GM06990 (cell line): ENCODE measurements around the gene GLS.

ENCODE experiments used
- DNase-seq: peaks from one replicate; pipeline ENCODE4 v3.0.0-alpha.2; 2011; ENCODE audit not compliant: insufficient read length; ENCODE audit errors: extremely low read depth
- H3K27me3 ChIP-seq: replicated peaks from 2 replicates; pipeline ENCODE4 v1.6.0; 2011; ENCODE audit warnings: low read length; ENCODE audit not compliant: control insufficient read depth, insufficient read depth
- H3K36me3 ChIP-seq: 2 replicates; pipeline ENCODE4 v1.5.1; 2011; ENCODE audit warnings: low read length; ENCODE audit not compliant: control insufficient read depth, insufficient read depth
- H3K4me3 ChIP-seq: replicated peaks from 2 replicates; pipeline ENCODE4 v1.5.1; 2011; ENCODE audit warnings: low read depth, mild to moderate bottlenecking, control low read depth, low read length
- TF ChIP-seq, protein P1 (sequence below): IDR thresholded peaks from 2 replicates; pipeline ENCODE4 v1.5.1; 2011; ENCODE audit warnings: low read length, control low read depth, mild to moderate bottlenecking, inconsistent platforms; ENCODE audit not compliant: insufficient read depth, poor library complexity, severe bottlenecking

Gene GLS

DNA sequence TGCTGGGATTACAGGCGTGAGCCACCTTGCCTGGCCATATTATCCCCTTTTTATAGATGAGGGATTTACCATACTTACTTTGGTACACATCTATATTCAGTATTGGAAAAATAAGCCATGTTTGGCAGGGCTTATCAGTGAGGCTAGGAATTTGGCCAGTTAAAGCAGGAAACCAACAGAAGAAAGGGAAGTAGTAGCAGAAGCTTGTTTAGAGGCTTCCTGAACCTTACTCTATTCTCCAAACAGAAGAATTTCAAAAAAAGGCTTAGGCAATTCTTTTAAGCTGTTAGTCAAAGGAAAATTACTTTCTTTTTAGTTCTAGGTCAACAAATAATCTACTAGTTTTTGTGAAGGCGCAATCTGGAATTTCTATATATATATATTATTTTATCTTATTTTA, 3.2 kb upstream of the GLS start:
- Histone ChIP-seq H3K27me3 (no peaks in the 10 kb centered on the region), H3K4me3 (no peak overlapping the region), H3K36me3 (no peaks in the 10 kb centered on the region)
- TF ChIP-seq, protein P1, sequence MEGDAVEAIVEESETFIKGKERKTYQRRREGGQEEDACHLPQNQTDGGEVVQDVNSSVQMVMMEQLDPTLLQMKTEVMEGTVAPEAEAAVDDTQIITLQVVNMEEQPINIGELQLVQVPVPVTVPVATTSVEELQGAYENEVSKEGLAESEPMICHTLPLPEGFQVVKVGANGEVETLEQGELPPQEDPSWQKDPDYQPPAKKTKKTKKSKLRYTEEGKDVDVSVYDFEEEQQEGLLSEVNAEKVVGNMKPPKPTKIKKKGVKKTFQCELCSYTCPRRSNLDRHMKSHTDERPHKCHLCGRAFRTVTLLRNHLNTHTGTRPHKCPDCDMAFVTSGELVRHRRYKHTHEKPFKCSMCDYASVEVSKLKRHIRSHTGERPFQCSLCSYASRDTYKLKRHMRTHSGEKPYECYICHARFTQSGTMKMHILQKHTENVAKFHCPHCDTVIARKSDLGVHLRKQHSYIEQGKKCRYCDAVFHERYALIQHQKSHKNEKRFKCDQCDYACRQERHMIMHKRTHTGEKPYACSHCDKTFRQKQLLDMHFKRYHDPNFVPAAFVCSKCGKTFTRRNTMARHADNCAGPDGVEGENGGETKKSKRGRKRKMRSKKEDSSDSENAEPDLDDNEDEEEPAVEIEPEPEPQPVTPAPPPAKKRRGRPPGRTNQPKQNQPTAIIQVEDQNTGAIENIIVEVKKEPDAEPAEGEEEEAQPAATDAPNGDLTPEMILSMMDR, result no peak
- no peak for DNase-seq

DNA sequence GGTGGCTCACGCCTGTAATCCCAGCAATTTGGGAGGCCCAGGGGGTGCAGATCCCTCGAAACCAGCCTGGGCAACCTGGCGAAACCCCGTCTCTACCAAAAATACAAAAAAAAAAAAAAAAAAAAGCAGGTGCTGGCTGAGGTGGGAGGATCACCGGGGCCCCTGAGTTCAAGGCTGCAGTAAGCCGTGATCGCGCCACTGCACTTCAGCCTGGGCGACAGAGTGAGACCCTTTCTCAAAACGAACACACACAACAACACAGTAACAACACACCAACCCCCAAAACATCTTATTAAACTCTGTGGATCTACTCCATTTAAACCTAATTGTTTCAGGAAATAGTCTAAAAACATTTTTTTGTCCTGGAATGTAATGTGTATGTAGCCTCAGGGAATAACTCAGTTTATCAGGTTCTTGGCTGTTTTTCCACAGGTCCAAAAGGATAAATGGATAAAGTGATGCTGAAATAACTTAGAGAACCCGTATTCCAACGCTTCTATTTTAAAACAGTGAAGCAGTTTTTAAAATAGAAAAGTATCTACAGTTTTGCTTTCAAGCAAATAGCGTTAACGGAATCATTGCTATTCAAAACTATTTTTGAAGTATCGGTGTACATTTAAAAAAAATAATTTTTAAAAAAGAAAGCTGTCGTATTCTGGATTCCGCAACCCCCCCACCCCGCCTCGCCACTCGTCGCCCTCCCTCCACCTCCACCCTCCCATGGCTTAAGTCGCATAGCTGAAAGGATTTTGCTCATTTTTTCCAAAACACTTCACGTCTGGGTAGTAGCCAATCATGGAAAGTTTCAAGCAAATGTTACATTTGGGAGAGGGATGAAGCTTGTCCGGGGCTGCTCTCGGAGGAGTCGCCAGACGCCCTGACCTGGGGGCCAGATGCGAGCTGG, 895 bp upstream of the GLS start:
- no peak for DNase-seq

DNA sequence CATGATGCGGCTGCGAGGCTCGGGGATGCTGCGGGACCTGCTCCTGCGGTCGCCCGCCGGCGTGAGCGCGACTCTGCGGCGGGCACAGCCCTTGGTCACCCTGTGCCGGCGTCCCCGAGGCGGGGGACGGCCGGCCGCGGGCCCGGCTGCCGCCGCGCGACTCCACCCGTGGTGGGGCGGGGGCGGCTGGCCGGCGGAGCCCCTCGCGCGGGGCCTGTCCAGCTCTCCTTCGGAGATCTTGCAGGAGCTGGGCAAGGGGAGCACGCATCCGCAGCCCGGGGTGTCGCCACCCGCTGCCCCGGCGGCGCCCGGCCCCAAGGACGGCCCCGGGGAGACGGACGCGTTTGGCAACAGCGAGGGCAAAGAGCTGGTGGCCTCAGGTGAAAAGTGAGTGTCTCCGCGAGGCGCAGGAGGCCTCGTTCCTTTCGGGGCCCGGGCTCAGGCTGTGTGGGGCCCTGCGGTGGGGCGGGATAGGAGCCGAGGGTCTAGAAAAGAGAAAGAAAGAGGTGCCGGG, 520 bp downstream of the GLS start:
- Histone ChIP-seq H3K27me3 (no peaks in the 10 kb centered on the region), H3K36me3 (no peaks in the 10 kb centered on the region), H3K4me3 (peak overlapping the region; percentile 92)
- no peak for DNase-seq
- TF ChIP-seq, protein P1, result no peak

More for the DNA sequence above, 895 bp upstream of the GLS start:
- peak overlapping the region; percentile 92 for H3K4me3 ChIP-seq
- TF ChIP-seq, protein P1, result no peak
- no peaks in the 10 kb centered on the region for H3K36me3 ChIP-seq
- no peaks in the 10 kb centered on the region for H3K27me3 ChIP-seq

GRCh38 chr2:190881598-190882410, 1.2 kb downstream of the GLS start:
- Histone ChIP-seq H3K36me3 (no peaks in the 10 kb centered on the region), H3K27me3 (no peaks in the 10 kb centered on the region), H3K4me3 (peak overlapping the region; percentile 92)
- TF ChIP-seq, protein P1, result no peak
- DNase-seq, result peak; percentile 80

- no peaks in the 10 kb centered on the region for H3K36me3 ChIP-seq
- H3K27me3 ChIP-seq, result no peaks in the 10 kb centered on the region
- TF ChIP-seq, protein P1, result no peak
- peak; percentile 71 for DNase-seq
- peak overlapping the region; percentile 92 for H3K4me3 ChIP-seq
Observed at GRCh38 chr2:190882411-190882766, 1.8 kb downstream of the GLS start.
